Stimulated activated CD8-positive, alpha-beta memory T cell treated with anti-CD3 and anti-CD28 coated beads, Interleukin-4, amount 100 ng/mL, for 48 hours (primary cell): ENCODE data around the gene CORO2B.

Source experiments
- DNase-seq: peaks from one replicate; pipeline ENCODE4 v3.0.0-alpha.2; 2020

Gene CORO2B

DNA sequence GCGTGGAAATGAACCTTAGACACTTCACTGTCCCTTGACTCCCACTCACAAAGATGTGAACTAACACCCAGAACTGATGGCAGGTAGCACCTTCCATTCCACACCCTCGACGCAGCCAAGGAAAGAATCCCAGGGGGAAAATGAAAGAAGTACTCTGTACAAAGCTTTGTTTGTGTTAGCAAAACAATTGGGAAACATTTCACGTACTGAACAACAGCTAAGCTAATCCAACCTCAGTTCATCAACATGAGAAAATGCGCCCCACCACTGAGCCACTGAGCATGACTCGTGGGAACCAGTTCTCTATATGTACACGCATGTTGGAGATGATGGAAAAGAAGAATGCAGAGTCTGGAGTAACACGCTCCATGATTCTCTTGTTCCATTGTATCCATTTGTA is 32.0 kb downstream of the CORO2B start:
- DNase-seq, result no peak

DNA sequence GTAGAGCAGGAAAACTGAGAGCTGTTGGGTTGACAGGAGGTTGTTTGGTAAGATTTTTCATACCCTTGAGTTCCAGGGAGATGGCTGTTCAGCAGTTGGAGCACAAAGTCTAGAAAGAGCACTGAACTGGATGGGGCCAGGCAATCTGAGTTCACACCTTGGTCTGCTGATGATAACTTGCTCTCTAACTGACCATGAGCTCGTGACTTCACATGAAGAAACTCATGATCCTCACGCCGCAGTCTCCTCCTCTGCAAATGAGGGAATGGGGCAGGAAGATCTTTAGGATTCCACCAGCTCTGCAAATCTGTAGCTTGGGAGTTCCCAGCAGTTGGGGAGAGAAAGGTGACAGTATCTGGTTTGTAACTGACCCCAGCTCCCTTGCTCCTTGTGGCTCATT is 33.7 kb downstream of the CORO2B start:
- DNase-seq, result no peak

DNA sequence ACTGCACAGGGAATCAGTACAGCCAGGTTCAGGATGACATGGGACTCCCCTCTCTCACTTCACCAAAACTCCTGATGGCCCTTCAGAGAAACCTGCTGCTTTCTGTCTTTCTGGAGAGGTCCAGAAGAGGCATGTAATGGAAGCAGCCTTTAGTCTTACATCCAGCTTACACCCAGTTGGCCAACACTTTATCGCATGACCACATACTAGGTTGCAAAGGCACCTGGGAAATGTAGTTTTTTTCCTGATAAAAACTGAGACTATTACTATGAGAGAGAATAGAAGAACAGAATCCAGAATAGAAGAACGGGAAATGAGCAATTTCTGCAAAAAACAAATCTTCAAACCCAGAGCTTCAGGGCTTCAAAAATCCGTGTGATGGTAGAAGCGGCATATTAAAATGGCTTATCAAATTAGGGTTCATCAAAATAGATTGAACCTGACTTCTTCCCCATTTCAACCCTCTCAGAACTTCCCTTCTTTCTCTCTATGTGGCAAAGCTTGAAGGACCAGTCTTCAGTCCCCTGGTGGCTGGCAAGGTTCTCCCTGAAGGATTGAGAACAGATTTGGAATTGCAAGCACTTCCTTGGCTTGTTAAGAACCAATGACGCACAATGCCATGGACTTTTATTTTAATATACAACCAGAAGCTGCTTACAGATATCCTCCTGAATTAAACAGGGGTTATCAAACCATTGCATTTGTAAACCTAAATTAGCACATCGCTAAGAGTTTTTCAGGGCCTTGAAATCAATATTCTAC is 34.4 kb downstream of the CORO2B start:
- no peak for DNase-seq

DNA sequence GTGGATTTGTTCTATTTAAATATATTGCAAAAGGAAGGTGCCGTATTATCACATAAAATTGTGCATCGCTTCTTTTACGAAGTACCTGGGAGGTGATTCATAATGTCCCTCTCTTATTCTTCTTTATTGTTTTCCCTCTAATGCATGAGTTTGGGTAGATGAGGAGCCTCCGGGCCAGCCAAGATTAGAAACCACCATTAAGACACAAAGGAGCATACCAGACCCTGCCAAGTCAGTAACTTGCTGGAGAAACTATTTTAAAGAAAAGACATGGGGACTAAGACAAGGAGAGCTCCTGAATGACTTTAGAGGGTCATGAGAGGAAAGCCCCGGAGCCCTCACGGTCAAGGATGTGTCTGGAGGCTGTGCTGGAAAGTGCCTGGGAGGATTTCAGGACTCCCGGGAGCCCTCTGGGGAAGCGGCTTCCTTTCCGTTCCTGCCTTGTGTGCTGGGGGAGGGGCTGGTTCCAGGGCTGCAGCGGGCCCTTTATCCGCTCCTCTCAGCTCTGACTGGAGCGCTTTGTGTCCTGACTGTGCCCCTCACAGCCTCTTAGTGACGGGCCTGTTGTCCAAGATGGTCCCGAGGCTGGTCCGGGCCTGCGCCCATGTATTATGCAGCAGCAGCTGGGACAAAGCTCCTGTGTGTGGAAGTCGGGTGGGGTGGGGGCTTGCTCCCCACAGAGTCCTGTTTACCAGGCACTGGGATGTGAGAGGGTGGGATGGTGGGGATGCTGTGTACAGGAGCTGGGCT is 35.7 kb downstream of the CORO2B start:
- no peak for DNase-seq

DNA sequence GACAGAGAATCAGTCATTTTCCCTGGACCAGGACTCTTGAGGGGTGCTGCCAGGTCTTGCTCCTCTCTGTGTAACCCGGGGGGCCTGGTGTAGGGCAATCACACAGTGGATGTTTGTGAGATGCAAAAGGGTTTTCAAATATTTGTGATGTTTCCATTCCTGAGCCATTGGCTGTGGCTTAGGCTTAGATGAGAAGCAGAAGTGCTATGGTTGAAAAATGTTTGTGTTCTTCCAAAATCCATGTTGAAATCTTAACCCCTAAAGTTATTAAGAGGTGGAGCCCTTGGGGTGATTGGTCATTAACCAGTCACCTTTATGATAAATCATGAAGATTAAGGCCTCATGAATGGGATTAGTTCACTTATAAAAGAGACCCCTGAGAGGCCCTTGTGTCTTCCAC is 36.5 kb downstream of the CORO2B start:
- no peak for DNase-seq

DNA sequence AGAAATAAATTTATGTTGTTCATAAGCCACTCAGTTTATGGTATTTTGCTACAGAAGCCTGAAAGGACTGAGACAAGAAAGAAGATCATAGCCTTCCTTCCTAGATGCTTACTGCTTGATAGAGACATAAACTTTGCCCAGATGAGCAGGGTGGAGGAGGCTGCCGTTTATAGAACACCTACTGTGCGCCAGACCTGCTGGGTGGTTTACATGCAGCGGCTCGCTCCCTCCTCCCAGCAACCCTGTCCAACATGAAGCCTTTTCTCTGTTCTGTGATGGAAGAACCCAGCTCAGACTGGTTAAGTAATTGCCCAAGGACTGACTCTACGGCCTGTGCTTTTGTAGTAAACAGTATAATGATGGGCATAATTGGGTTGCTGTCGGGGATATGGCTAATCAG is 37.0 kb downstream of the CORO2B start:
- DNase-seq, result no peak

DNA sequence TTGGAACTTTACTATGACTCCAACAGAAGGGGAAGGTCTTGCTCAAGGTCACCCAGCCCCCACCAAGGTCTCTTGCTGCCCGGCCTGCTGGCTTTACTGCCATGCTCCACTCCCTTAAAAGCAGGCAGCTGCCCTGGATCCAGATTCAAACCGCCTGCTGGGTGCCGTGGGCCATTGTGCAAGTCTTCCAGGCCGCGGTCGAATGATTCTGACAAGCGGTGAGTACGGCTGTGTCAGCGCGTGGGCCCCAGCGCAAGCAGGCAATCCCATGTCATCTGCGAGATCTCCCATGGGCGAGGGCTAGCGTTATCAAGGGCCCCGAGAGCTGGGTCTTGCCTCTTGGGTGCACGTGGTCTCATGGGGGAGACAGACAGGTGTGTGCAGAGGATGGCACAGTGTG is 37.6 kb downstream of the CORO2B start:
- DNase-seq, result no peak

DNA sequence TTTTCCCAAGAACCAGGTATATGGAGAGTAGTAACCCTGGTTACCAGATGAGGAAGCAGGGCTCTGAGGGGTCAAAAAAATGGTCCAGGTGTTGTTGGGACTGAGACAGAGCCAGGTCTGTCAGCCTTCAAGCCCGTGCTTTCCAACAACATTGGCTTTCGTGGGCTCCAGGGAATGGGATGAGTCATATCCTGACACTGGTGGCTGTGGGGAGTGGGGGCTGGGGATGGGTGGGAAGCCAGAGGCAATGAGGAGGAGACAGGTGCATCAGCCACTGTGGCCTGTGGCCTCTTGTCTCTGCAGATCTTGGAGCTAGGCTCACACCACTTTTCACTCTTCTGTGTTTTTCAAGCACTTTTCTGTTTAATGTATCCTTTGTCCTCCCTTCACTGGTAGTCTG is 38.2 kb downstream of the CORO2B start:
- DNase-seq, result no peak

DNA sequence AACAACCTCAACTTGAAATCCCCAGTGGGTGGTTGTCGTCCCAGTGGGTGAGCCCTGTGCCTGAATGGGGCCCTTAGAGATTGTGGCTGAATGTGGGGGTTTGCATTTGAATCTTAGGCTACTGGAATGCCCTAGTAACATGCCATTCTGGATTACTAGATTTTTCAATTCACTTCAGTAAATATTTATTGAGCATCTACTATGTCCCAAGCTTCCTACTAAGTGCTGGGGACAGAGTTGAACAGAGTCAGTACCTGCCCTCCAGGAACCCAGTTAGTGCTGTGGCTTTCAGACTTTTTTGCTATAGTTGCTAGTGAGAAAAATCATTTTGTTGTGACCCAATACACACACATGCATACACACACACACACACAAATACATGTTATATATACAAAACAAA is 39.0 kb downstream of the CORO2B start:
- DNase-seq, result no peak

DNA sequence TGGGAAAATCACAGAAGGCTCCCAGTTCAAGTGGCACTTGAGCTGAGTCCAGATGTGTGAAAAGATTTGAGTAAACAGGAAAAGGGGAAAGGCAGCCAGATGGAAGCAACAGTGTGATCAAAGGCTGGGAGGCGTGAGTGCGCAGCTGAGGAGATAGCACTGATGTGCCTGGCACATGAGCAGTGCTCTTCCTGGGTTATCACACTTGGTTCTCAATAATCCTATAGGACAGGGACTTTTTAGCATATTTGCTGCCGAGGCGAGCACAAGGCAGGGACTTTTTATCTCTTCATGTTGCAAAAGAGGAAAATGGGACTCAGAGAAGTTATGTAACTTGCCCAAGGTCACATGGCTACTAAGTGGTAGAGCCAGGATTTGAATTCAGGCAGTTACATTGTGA is 39.6 kb downstream of the CORO2B start:
- no peak for DNase-seq

DNA sequence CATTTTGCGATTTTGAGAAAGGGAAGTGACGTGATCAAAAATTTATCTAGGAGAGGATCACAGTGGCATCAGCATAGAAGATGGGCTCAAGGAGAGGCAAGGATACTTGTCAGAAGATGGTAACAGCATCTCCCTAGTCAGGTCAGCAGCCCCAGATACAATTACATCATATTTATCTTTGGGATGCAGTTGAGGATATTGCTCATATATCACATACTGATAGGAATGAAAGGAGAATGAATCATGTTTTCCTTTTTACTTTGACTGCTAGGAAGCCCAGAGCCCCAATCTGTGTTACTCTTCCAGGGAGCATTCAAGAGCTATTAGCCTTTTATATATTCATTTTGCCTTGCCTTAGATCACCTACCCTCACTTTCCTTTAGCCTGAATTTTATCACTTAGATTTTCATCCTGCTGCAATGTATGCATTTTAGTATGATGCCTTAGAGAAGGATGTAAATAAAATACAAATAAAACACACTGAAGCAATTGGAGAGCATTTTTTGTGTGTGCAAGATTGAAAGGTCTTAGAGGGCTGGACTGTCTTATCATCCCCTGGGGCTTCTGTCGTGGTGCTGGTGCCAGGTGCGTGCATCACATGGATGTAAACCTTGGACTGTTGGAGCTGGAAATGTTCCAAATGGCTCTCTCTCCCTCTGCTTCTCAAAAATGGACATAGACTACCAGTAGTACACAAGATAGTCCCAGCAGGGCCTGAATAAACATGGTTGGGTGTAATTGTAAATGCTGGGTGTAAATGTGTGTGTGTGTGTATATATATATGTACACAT is 40.3 kb downstream of the CORO2B start:
- no peak for DNase-seq

DNA sequence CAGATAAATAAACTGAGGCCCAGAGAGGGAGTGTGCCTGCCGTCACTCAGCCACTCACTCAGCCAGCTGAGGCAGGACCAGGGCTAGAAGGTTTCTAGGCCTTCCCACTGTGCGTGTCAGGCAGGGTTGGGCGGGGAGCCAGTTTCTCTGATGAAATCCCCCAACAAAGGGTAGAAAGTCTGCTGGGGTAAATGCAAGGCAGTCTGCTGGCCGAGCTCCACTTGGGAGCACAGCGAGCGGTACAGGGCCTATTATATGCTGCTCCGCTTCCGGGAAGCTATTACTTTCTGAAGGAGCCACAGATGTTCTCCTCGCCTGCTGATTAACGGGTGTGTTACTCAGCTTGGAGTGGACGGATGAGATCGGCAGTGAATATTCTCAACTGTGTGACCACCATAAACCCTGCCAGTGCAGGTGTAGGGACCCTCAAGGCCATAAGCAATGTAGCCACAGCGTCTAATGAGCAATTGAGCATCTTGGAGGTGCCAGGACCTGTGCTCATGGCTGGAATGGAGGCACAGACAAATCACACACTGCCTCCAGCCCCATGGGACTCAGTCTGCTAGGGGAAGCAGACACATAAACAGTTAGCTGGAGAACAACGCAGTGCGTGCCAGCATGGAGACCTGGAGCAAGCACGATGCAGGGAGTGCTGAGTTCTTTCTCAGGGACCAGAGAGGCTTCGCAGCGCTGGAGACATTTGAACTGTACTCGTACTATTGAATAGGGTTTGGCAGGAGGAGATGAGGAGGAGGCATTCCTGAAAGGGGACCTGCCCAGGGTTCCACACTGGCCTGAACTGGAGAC is 42.1 kb downstream of the CORO2B start:
- DNase-seq, result no peak

DNA sequence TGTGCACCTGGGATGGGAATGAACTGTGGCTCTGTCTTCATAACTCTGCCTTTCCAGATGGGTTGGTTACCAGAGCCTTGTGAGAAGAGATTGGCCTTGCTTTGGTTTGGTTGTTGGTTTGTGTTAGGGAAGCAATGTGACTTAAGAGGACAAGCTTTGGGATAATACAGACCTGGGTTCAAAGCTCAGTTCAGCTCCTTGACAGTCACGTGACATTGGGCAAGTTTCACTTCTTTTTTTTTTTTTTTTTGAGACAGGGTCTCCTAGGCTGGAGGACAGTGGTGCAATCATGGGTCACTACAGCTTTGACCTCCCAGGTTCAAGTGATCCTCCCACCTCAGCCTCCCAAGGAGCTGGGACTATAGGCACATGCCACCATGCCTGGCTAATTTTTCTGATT is 42.7 kb downstream of the CORO2B start:
- no peak for DNase-seq

DNA sequence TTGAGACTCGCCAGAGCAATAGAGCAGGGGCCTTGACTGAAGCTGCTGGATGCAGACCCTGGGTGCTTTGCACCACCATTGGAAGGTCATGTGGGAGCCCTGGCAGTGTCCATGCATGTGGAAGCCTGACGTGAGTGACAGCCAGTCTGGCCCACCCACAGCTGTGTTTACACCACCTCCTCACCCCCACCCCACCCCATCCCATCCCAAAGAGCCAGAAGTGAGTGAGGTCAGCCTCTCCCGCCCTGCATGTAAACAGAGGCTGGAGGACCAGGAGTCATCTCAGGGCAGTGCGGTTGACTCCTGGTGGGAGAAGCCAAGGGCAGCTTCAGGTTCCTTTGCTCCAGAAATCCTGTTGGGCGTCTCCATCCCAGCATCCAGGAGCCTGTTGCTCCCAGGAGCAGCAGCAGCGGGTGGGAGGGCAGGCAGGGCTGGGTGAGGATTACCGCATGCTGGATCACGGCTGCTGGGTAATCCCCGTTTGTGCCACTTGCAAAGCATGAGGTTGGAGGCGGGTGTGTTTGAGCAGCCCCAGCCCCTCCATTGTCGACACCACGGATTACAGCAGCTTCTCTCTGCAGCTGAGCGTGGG is 44.6 kb downstream of the CORO2B start:
- DNase-seq, result no peak

DNA sequence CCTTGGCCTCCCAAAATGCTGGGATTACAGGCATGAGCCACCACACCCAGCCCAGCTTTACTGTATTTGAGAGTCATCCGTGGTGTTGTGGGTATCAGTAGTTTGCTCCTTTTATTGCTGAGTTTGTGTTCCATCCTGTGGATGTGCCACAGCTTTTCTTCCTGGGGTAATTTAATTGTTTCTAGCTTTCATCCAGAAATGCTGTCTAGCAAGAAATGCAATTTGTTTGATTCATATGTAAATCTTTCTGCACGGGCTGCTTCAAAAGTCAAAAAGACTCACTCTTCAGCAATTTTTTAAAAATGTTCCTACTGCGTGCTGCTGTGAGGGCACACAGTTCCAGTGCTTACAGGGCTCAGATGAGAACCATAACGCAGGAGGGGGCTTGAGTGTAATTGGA is 47.1 kb downstream of the CORO2B start:
- no peak for DNase-seq

DNA sequence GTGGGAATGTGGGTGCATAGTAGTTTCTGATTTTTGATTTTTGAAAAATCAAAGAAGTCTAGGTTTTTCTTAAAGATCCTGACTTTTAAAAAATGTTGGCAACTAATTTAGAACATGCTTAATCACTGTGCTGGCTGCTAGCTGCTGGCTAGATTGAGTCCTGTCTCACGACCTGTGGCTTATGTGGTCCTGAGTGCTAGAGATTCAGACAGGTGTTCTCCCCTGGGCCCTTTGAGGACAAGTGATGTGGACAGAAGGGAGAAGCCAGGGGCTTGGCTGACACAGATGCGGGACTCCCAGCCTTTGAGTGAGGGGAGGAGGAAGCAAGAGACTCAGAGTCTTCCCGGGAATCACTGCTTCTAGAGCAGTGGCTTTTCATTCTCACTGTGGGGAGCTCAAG is 47.5 kb downstream of the CORO2B start:
- DNase-seq, result no peak

DNA sequence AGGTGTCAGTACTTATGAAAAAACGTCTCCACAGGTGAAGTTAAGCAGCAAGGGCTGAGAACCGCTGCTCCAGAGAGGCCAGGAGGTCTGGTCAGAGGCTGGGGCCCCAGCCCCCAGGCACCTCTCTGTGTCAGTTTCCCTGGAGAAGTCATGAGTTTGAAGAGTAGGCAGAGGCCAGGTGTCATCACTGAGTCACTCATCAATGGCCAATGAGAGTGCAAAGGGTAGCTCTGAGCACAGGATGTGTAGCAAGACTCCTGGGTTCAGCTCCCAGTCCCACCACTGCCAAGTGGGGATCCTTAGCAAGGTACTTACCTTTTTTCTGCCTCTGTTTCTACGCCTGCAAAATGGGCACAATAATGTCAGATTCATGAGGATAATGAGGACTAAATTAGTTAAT is 47.9 kb downstream of the CORO2B start:
- no peak for DNase-seq

DNA sequence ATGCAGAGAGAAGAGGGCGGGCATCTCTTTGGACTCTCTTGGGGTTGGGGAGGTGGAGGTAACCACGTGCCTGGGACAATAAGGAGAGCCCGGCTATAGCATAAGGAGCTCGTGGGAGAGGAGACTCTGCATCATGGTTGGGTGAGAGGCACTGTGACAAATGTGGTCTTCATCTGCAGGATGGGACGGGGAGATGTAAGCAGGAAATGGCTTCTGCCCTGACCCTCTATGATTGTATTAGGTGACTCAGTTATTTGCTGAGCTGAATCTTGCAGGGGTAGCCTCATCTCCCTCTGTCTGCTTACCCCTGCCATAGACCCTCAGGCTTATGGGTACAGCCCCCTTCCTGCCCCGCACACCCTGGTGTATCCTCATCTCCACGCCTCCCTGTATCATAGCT is 48.7 kb downstream of the CORO2B start:
- no peak for DNase-seq

DNA sequence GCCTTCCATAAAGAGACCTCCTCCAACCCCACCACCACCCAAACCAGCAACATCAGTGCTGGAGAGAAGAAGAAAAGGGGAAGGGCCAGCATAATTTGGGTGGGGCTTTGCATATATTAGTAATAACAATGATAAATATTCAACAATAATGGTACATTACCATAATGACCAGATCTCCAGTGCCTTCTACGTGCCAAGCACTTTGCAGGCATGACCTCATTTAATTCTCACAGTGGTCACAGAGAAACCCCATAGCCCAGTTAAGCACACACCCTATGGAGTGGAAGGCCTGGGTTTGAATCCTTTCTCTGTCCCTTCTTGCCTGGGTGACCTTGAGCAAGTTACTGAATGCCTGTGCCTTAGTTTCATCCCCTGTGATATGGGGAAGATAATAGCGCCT is 49.2 kb downstream of the CORO2B start:
- no peak for DNase-seq

DNA sequence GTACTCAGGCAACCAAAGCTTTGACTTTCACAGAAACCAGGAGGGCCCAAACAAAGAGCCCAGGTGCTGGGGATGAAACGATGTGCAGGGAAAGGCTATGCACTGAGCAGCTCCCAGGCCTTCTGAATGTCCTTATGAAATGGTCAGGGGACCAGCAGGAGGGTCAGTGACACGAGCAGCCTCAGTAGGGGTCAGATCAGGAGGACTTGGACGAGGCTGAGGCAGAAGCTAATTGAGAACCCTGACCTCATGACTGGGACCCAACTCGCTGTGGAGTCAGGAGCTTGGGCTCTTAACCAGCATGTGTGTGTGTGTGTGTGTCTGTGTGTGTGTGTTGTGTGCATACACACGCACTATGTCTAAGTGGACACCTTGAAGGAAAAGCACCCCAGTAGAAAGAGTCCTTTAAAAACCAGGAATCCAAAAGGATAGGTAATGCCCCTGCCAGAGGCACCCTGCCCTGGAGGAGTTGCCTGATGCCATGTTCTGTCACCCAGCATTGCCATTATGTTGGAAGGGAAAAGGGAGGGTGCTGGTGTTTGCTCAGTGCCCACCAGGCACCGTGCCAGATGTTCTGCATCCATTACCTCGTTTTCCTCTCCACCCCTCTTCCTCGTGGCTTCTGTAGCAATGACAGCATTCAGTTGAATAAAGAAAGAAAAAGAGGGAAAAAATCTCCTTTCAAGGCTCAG is 50.9 kb downstream of the CORO2B start:
- no peak for DNase-seq

DNA sequence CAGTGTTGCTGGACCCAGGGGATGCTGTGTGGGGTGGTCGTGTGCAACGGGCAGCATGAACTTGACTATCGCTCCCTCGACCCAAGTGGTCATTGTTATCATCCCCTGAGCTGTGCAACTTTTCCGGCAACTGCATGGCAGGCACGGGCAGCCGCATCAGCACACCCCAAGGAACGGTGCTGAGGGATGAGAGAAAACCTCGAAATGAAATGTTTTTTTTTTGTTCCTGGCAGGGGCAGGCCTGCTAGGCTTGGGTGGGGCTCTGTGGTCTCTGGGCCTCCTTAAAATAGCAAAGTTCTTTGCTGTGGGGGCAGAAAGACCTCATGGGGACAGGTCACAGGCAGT is 51.4 kb downstream of the CORO2B start:
- DNase-seq, result no peak

DNA sequence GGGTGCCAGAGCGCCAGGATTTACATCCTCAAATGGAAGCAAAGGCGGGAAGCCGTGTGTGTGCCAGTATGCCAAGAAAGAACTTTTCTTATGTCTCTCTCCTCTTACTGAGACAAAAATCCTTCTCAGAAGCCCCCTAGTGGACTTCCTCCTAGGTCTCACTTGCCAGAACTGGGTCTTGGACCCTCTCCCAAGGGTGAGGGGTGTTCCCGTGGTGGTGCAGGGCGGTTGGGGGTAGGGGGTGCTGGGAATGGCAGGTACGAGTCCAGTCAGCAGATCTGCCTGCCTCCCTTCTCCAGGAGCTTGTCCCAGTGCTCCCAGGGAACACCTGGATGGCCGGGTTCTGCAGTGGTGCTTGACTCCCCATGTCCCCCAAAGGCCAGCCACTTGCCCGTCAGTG is 52.0 kb downstream of the CORO2B start:
- DNase-seq, result no peak
